Type B pancreatic cell (in vitro differentiated cells): ENCODE measurements around the gene MZT2A. TPM values are rescaled to one million over a fixed set of nuclear protein-coding genes. Genes with fewer than 3 reads are reported as not detected.
"Not testable (repeated sequence)": the region's sequence is repeated elsewhere in the genome, so short reads cannot be mapped to it uniquely, and the experiment has no call there.

Source experiments
- DNase-seq: peaks from one replicate; pipeline ENCODE4 v3.0.0; 2021; ENCODE audit warnings: mixed read lengths; ENCODE audit not compliant: unreplicated experiment; ENCODE audit errors: extremely low spot score
- H3K27ac Mint-ChIP-seq: 2 replicates; pipeline ENCODE4 v1.8.0; 2021; ENCODE audit warnings: mild to moderate bottlenecking, mixed read lengths
- H3K27me3 Mint-ChIP-seq: 2 replicates; pipeline ENCODE4 v1.8.0; 2021; ENCODE audit warnings: mixed read lengths
- H3K36me3 Mint-ChIP-seq: 2 replicates; pipeline ENCODE4 v1.8.0; 2021; ENCODE audit warnings: mixed read lengths
- H3K4me1 Mint-ChIP-seq: one replicate; pipeline ENCODE4 v1.8.0; 2021; ENCODE audit warnings: mixed read lengths; ENCODE audit not compliant: unreplicated experiment
- H3K4me3 Mint-ChIP-seq: 2 replicates; pipeline ENCODE4 v1.8.0; 2021; ENCODE audit warnings: mild to moderate bottlenecking, mixed read lengths
- H3K9me3 Mint-ChIP-seq: 2 replicates; pipeline ENCODE4 v1.8.0; 2021; ENCODE audit warnings: mixed read lengths
- CTCF ChIP-seq: fragments of 200-600 bp; sonication (generic); conservative IDR thresholded peaks from 2 replicates; pipeline ENCODE4 v1.5.0; 2021; ENCODE audit warnings: antibody characterized with exemption, mild to moderate bottlenecking
- total RNA-seq: library from RNA; stranded (reverse); gene quantifications from 2 replicates; pipeline ENCODE4 v1.2.1, GENCODE V29; 2021; ENCODE audit warnings: low replicate concordance

Gene MZT2A
- total RNA-seq, 1 donor from 2014 or later = 117 TPM

- H3K9me3 Mint-ChIP-seq, DNase-seq, H3K36me3 Mint-ChIP-seq, H3K27me3 Mint-ChIP-seq, H3K4me1 Mint-ChIP-seq, H3K4me3 Mint-ChIP-seq, H3K27ac Mint-ChIP-seq: not testable (repeated sequence)
Observed at GRCh38 chr2:131478850-131479461, 13.2 kb downstream of the MZT2A start.

DNA sequence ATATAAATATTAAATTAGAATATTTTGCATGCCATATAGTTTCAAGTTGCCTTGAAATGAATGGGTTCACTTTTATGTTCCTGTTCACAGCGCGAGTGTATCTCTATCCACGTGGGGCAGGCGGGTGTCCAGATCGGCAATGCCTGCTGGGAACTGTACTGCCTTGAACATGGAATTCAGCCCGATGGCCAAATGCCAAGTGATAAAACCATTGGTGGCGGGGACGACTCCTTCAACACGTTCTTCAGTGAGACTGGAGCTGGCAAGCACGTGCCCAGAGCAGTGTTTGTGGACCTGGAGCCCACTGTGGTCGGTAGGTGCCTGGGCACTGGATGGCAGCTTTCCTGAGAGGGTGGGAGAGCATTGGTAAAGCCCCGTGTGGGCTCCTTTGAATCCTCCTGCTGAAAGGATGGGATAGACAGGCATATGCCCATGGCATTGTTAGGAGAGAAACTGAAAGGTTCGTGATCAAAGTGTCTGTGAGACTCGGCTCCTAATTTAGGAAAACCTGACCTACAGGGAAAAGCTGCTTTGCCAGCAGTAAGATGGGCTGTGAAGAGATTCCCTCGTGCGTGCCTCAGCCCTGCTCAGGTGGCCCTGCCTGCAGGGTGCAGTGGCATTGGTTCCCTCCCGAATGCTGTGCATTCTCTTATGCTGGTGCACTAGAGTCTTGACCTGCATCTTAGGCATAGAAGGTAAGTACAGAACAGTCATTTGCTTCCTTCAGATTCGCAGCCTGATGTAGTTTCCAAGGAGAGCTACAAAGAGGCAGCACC lies 13.9 kb downstream of the MZT2A start:
- not testable (repeated sequence) for H3K9me3 Mint-ChIP-seq, H3K27ac Mint-ChIP-seq, H3K36me3 Mint-ChIP-seq, DNase-seq, H3K4me3 Mint-ChIP-seq, H3K4me1 Mint-ChIP-seq, H3K27me3 Mint-ChIP-seq

GRCh38 chr2:131477227-131477626 lies 15.0 kb downstream of the MZT2A start:
- H3K4me1 Mint-ChIP-seq, DNase-seq, H3K9me3 Mint-ChIP-seq, H3K27me3 Mint-ChIP-seq, H3K27ac Mint-ChIP-seq, H3K4me3 Mint-ChIP-seq, H3K36me3 Mint-ChIP-seq: not testable (repeated sequence)

GRCh38 chr2:131476363-131476762 lies 15.8 kb downstream of the MZT2A start:
- not testable (repeated sequence) for H3K27ac Mint-ChIP-seq, H3K4me3 Mint-ChIP-seq, DNase-seq, H3K4me1 Mint-ChIP-seq, H3K9me3 Mint-ChIP-seq, H3K36me3 Mint-ChIP-seq, H3K27me3 Mint-ChIP-seq

DNA sequence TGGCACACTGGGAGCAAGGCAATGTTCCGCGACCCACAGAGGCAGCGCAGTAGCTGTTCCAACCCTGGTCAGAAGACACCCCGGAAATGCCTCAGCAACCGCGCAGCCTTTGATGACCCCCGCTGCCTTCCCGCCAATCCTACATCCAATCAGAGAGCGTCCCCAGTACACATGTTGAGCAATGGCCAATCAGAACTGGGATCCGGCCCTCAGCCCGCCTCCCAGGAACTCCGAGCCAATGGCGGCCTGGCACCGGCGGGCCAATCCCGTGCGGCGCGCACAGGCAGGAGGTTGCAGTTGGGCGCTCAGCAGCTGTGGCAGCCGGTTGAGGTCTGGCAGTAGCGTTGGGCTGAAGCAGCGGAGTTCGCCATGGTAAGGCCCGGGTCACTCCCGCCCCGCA lies 16.4 kb downstream of the MZT2A start, which contains the start of gene TUBA3D:
Gene TUBA3D (plus strand): TSS at position 289 of the 400 bp plus-strand sequence. CDS start 81 bp downstream, at position 370.
- Mint-ChIP-seq H3K4me3 (no peak within 1 kb of the TSS), H3K9me3 (no peaks in the 10 kb centered on the region), H3K36me3 (no peaks in the 10 kb centered on the region), H3K27ac (no peak within 1 kb of the TSS), H3K4me1 (no peaks in the 10 kb centered on the region), H3K27me3 (no peaks in the 10 kb centered on the region)
- no peak for DNase-seq
- no peak for TF ChIP-seq CTCF

DNA sequence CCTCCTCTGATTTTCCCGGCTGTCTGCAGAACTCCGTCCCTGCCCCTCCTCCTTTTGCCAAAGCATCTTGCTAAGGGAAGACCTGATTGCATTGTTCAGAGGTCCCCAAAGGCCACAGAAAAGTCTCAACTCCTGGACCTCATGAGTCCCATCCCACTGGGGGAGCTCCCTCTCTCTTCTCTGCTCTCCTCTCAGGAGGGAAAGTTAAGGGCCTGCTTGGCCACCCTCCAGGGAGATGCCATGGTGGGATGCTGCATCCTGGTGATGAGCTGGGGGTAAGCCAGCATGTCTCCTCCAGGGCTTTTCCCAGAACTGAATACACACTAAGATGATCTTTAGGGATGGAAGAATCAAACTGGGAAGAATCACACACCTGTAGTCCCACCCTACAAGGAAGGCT lies 18.9 kb downstream of the MZT2A start:
- not testable (repeated sequence) for H3K27ac Mint-ChIP-seq, H3K27me3 Mint-ChIP-seq, H3K36me3 Mint-ChIP-seq, DNase-seq, H3K9me3 Mint-ChIP-seq, H3K4me3 Mint-ChIP-seq, H3K4me1 Mint-ChIP-seq

DNA sequence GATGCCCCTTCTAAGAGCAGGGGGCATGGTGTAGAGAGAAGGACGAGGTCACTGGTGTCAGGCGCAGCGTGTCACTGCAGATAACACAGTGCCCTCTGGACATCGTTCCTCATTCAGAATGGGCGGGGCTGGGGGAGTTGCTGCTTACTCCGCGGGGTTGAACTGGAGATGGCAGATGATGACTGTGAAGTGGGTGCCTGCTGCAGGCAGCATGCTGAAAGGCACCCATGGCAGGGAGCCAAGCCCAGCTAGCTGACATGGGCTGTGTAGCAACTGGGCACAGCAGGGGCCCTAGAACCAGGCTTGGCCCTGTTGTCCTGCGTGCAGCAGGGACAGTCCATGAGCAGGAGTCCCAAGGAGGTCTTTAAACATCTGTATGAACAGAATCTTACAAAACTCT lies 20.6 kb downstream of the MZT2A start:
- not testable (repeated sequence) for H3K36me3 Mint-ChIP-seq, H3K27me3 Mint-ChIP-seq, H3K9me3 Mint-ChIP-seq, H3K27ac Mint-ChIP-seq, DNase-seq, H3K4me1 Mint-ChIP-seq, H3K4me3 Mint-ChIP-seq

- H3K4me1 Mint-ChIP-seq, H3K27me3 Mint-ChIP-seq, DNase-seq, H3K36me3 Mint-ChIP-seq, H3K9me3 Mint-ChIP-seq, H3K27ac Mint-ChIP-seq, H3K4me3 Mint-ChIP-seq: not testable (repeated sequence)
Observed at GRCh38 chr2:131470944-131471343, 21.3 kb downstream of the MZT2A start.

GRCh38 chr2:131467722-131468121 lies 24.5 kb downstream of the MZT2A start:
- H3K27me3 Mint-ChIP-seq, H3K9me3 Mint-ChIP-seq, H3K4me3 Mint-ChIP-seq, H3K4me1 Mint-ChIP-seq, DNase-seq, H3K36me3 Mint-ChIP-seq, H3K27ac Mint-ChIP-seq: not testable (repeated sequence)

DNA sequence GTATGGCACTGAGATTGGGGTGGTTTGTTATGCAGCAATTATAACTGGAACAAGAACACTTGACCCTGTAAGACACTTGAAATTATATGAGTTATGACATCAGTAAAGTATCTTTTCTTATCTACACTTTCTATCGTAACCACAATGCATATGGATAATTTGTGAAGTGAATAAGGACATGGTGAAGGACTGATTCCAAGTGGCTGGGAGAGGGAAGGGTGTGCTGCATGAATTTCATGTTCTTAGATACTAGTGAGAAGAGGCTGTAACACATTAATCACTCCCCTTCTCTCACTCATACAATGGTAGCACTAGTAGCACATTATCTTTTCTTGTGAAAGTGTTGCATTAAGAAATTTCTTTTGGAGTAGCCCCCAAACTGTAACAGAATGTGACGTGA lies 37.3 kb downstream of the MZT2A start:
- H3K4me1 Mint-ChIP-seq, H3K27ac Mint-ChIP-seq, H3K4me3 Mint-ChIP-seq, DNase-seq, H3K27me3 Mint-ChIP-seq, H3K9me3 Mint-ChIP-seq, H3K36me3 Mint-ChIP-seq: not testable (repeated sequence)

GRCh38 chr2:131451265-131451949 lies 40.8 kb downstream of the MZT2A start:
- H3K27ac Mint-ChIP-seq, H3K4me1 Mint-ChIP-seq, DNase-seq, H3K27me3 Mint-ChIP-seq, H3K9me3 Mint-ChIP-seq, H3K36me3 Mint-ChIP-seq, H3K4me3 Mint-ChIP-seq: not testable (repeated sequence)

GRCh38 chr2:131447981-131448380 lies 44.2 kb downstream of the MZT2A start:
- not testable (repeated sequence) for DNase-seq, H3K4me3 Mint-ChIP-seq, H3K9me3 Mint-ChIP-seq, H3K27ac Mint-ChIP-seq, H3K27me3 Mint-ChIP-seq, H3K36me3 Mint-ChIP-seq, H3K4me1 Mint-ChIP-seq
